DOHH2 (cell line): ENCODE data around the gene MBD4.

Experiments
- H3F3A ChIP-seq: fragments of 200-600 bp; sonication (generic), shearing (Covaris generic); 2 replicates; pipeline ENCODE4 v1.6.0; 2016; ENCODE audit warnings: antibody characterized with exemption, mild to moderate bottlenecking; ENCODE audit not compliant: control insufficient read depth, insufficient read depth
- H3K27ac ChIP-seq: fragments of 200-600 bp; sonication (generic); 2 replicates; pipeline ENCODE4 v1.5.1; 2014; ENCODE audit warnings: low read depth, mild to moderate bottlenecking, low read length, moderate library complexity
- H3K27me3 ChIP-seq: fragments of 200-600 bp; sonication (generic); 2 replicates; pipeline ENCODE4 v1.6.1; 2014; ENCODE audit warnings: mild to moderate bottlenecking, low read length, mixed read lengths; ENCODE audit not compliant: control insufficient read depth
- H3K36me3 ChIP-seq: fragments of 200-600 bp; sonication (generic); 2 replicates; pipeline ENCODE4 v1.6.1; 2014; ENCODE audit warnings: mild to moderate bottlenecking, low read length, moderate library complexity, mixed read lengths; ENCODE audit not compliant: control insufficient read depth
- H3K4me1 ChIP-seq: fragments of 200-600 bp; sonication (generic); 2 replicates; pipeline ENCODE4 v1.6.1; 2014; ENCODE audit warnings: mild to moderate bottlenecking, low read length, mixed read lengths; ENCODE audit not compliant: control insufficient read depth
- H3K4me2 ChIP-seq: fragments of 200-600 bp; sonication (generic); 2 replicates; pipeline ENCODE4 v1.6.0; 2014; ENCODE audit warnings: mild to moderate bottlenecking, low read length, moderate library complexity
- H3K4me3 ChIP-seq: fragments of 200-600 bp; sonication (generic); 2 replicates; pipeline ENCODE4 v1.5.1; 2014; ENCODE audit warnings: mild to moderate bottlenecking, low read length, mixed read lengths
- H3K79me2 ChIP-seq: fragments of 200-600 bp; sonication (generic); 2 replicates; pipeline ENCODE4 v1.6.1; 2014; ENCODE audit warnings: mild to moderate bottlenecking, low read length, mixed read lengths; ENCODE audit not compliant: control insufficient read depth
- H3K9me2 ChIP-seq: fragments of 200-600 bp; sonication (generic); replicated peaks from 2 replicates; pipeline ENCODE4 v1.6.1; 2014; ENCODE audit warnings: mild to moderate bottlenecking, low read length, mixed read lengths; ENCODE audit not compliant: control insufficient read depth
- H3K9me3 ChIP-seq: fragments of 200-600 bp; sonication (generic); 2 replicates; pipeline ENCODE4 v1.6.1; 2014; ENCODE audit warnings: antibody characterized with exemption, low read length, mixed read lengths; ENCODE audit not compliant: control insufficient read depth, insufficient read depth
- H4K20me1 ChIP-seq: fragments of 200-600 bp; sonication (generic); 2 replicates; pipeline ENCODE4 v1.6.0; 2014; ENCODE audit warnings: low read depth, mild to moderate bottlenecking, antibody characterized with exemption, low read length, moderate library complexity; ENCODE audit not compliant: control insufficient read depth, insufficient read depth
- CTCF ChIP-seq: fragments of 200-600 bp; sonication (generic); IDR thresholded peaks from one replicate; pipeline ENCODE4 v1.5.1; 2014; ENCODE audit warnings: antibody characterized with exemption, mild to moderate bottlenecking, low read depth, low read length; ENCODE audit not compliant: poor library complexity, severe bottlenecking
- EZH2phosphoT487 ChIP-seq: fragments of 200-600 bp; sonication (generic); IDR thresholded peaks from 2 replicates; pipeline ENCODE4 v1.6.1; 2017; ENCODE audit warnings: borderline replicate concordance, mild to moderate bottlenecking, antibody characterized with exemption, low read length, moderate library complexity, mixed read lengths

MBD4 gene

GRCh38 chr3:129475863-129476262, 36.1 kb upstream of the MBD4 start:
- H3K4me3 ChIP-seq = no peak overlapping the region
- no peak overlapping the region for H3K27ac ChIP-seq
- H4K20me1 ChIP-seq = no peaks in the 10 kb centered on the region
- H3K27me3 ChIP-seq = no peaks in the 10 kb centered on the region
- H3K36me3 ChIP-seq = peaks cover 25% of the 10 kb centered on the region
- no peaks in the 10 kb centered on the region for H3K9me2 ChIP-seq
- no peak for TF ChIP-seq CTCF
- TF ChIP-seq EZH2phosphoT487 = no peak
- H3F3A ChIP-seq = no peaks in the 10 kb centered on the region
- peaks cover 13% of the 10 kb centered on the region for H3K4me1 ChIP-seq
- no peaks in the 10 kb centered on the region for H3K79me2 ChIP-seq
- H3K4me2 ChIP-seq = no peak overlapping the region
- H3K9me3 ChIP-seq = no peaks in the 10 kb centered on the region

GRCh38 chr3:129474984-129475804, 35.4 kb upstream of the MBD4 start:
- no peaks in the 10 kb centered on the region for H3K9me2 ChIP-seq
- no peak overlapping the region for H3K27ac ChIP-seq
- no peaks in the 10 kb centered on the region for H3K27me3 ChIP-seq
- peaks cover 22% of the 10 kb centered on the region for H3K36me3 ChIP-seq
- no peaks in the 10 kb centered on the region for H3K9me3 ChIP-seq
- H3K4me2 ChIP-seq = peak overlapping the region; percentile 33
- no peak for TF ChIP-seq CTCF
- no peak for TF ChIP-seq EZH2phosphoT487
- H3K4me3 ChIP-seq = no peak overlapping the region
- H3F3A ChIP-seq = no peaks in the 10 kb centered on the region
- no peaks in the 10 kb centered on the region for H4K20me1 ChIP-seq
- no peaks in the 10 kb centered on the region for H3K79me2 ChIP-seq
- peaks cover 13% of the 10 kb centered on the region for H3K4me1 ChIP-seq

DNA sequence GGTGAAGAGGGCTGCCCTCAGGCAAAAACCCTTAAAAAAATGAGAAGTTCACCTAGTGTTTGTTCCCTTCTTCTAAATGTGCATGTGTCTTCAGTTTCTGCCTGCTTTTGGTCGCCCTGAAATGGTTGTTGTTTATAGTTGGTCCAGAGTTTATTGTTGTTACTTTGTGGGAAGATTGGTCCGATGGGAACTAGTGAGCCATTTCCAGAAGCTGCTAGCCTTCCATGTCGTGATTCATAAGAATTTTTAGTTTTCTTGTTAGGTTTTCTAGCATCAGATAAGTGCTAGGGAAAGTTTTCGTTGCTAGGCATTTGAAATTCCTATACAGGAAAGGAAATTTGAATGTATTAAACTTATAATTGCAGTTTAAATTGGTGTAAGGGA, 34.0 kb upstream of the MBD4 start:
- no peaks in the 10 kb centered on the region for H3K9me3 ChIP-seq
- no peak for TF ChIP-seq CTCF
- H3K79me2 ChIP-seq = no peaks in the 10 kb centered on the region
- no peaks in the 10 kb centered on the region for H3K9me2 ChIP-seq
- H3K27ac ChIP-seq = no peak overlapping the region
- H3F3A ChIP-seq = no peaks in the 10 kb centered on the region
- H3K4me3 ChIP-seq = no peak overlapping the region
- H3K4me2 ChIP-seq = no peak overlapping the region
- H4K20me1 ChIP-seq = no peaks in the 10 kb centered on the region
- H3K36me3 ChIP-seq = peaks cover 15% of the 10 kb centered on the region
- H3K27me3 ChIP-seq = no peaks in the 10 kb centered on the region
- peaks cover 18% of the 10 kb centered on the region for H3K4me1 ChIP-seq
